Right lobe of liver (tissue), 4 donors: ENCODE data around the gene RTN4IP1.

Source experiments
- CTCF ChIP-seq, 4 donors: fragments of 200-600 bp in 3 of 4; fragments of 450-650 bp in 1 of 4; IDR thresholded peaks; one replicate each; pipeline versions ENCODE4 v1.5.1 to v1.8.0; 2016 to 2022; ENCODE audit warnings: antibody characterized with exemption in 4 of 4, mild to moderate bottlenecking in 2 of 4
- POLR2A ChIP-seq: fragments of 450-650 bp; IDR thresholded peaks from one replicate; pipeline ENCODE4 v1.6.1; 2017; ENCODE audit warnings: antibody characterized with exemption, mild to moderate bottlenecking
- donor health status: DM: no; HTN: no; CAD: no.
- donor health status: DM: no; HTN: no; CAD: no.
- donor health status: DM: no; HTN: yes; CAD: no.

GRCh38 chr6:106659859-106660258, 30.6 kb upstream of the RTN4IP1 start:
- no peak for TF ChIP-seq CTCF (IDR thresholded peaks at IDR 0.05)
- no peak for TF ChIP-seq POLR2A
